Ovary (tissue), 9 donors: ENCODE data around the gene ARHGEF39. TPM values are rescaled to one million over a fixed set of nuclear protein-coding genes. Genes with fewer than 3 reads are reported as not detected.

Experiments used
- DNase-seq, 5 donors: peaks; one replicate each; pipeline ENCODE4 v3.0.0-alpha.2; 2019 to 2020
- H3K27ac ChIP-seq, 2 donors: fragments of 200-600 bp; one replicate each; pipeline versions ENCODE4 v1.5.1 to v1.8.0; 2019 to 2022
- H3K27me3 ChIP-seq: fragments of 200-600 bp; one replicate; pipeline ENCODE4 v1.8.0; 2022
- H3K36me3 ChIP-seq: fragments of 200-600 bp; sonication (generic); one replicate; pipeline ENCODE4 v1.5.1; 2019
- H3K4me1 ChIP-seq: one replicate; pipeline ENCODE4 v1.8.1; 2013; ENCODE audit warnings: mild to moderate bottlenecking, moderate library complexity; ENCODE audit not compliant: insufficient read depth
- H3K4me3 ChIP-seq: fragments of 200-600 bp; sonication (generic); one replicate; pipeline ENCODE4 v1.5.1; 2017
- H3K9me3 ChIP-seq, 2 donors: fragments of 200-600 bp in 1 of 2; sonication (generic) in 1 of 2; one replicate each; pipeline versions ENCODE4 v1.5.1 to v1.8.1; 2013 to 2019; ENCODE audit warnings: mild to moderate bottlenecking in 1 of 2, moderate library complexity in 1 of 2
- EP300 ChIP-seq: sonication (generic); formaldehyde crosslinking; IDR thresholded peaks from one replicate; pipeline ENCODE4 v1.6.1; 2017; ENCODE audit warnings: antibody characterized with exemption
- POLR2A ChIP-seq: fragments of 450-650 bp; IDR thresholded peaks from one replicate; pipeline ENCODE4 v1.6.1; 2017; ENCODE audit warnings: antibody characterized with exemption, mild to moderate bottlenecking, moderate library complexity
- WGBS, 3 donors: extraction: QIAGEN DNeasy Blood & Tissue Kit in 1 of 3; methylation state at CpG; one replicate each; pipeline versions ENCODE4 v1.1.5 to v1.1.7; 2013 to 2017; 5-methylcytosine and 5-hydroxymethylcytosine counted together
- intact Hi-C, 4 donors: fragments of 100-400 bp; cut with DNase I; formaldehyde crosslinking; loops; one replicate each; pipeline versions ENCODE4 v1.11.0 to v1.15.1; 2022 to 2023
- polyA plus RNA-seq, 2 donors: library from polyadenylated mRNA; stranded (reverse); fragments of 200-250 nt in 1 of 2; fragments of 350-450 nt in 1 of 2; fragmentation: Illumina TruSeq in 1 of 2; extraction: RNeasy Lipid Tissue Mini Kit (QIAGEN cat#74804) in 1 of 2; gene quantifications; one replicate each; pipeline ENCODE4 v1.2.3, GENCODE V29; 2013 to 2014
- total RNA-seq, 7 donors: library from RNA; depleted of rRNA in 2 of 7; stranded (reverse); fragments of >200 nt in 2 of 7; fragmentation: NEBNext Ultra II Directional in 3 of 7; extraction: Animal tissue kit (Norgen Biotek cat#: 25700) in 3 of 7; gene quantifications; one replicate each; pipeline versions ENCODE4 v1.1.0 to v1.2.4, GENCODE V29; 2016 to 2023
- TF ChIP-seq, protein P1 (sequence below), 3 donors: fragments of 450-650 bp in 2 of 3; fragments of 200-600 bp in 1 of 3; IDR thresholded peaks; one replicate each; pipeline versions ENCODE4 v1.5.1 to v1.8.0; 2016 to 2022; ENCODE audit warnings: antibody characterized with exemption in 3 of 3, mild to moderate bottlenecking in 1 of 3
- donor health status: DM: no; HTN: no; CAD: no; lungs with moderate emphysema.
- donor health status: DM: no; HTN: no; CAD: no.
- donor health status: Bipolar disorder and iron deficiency.
- donor health status: DM: yes; HTN: yes; CAD: no.
- donor health status: DM: no; HTN: no; CAD: no.
- donor health status: DM: yes; HTN: yes; CAD: no.

The ARHGEF39 gene
- total and polyA plus RNA-seq, 9 donors, result 0.17 to 1.4 (median 0.52) TPM

GRCh38 chr9:35712762-35713400, 47.9 kb upstream of the ARHGEF39 start:
- no peak for TF ChIP-seq EP300
- no peak for TF ChIP-seq POLR2A
- TF ChIP-seq, protein P1, sequence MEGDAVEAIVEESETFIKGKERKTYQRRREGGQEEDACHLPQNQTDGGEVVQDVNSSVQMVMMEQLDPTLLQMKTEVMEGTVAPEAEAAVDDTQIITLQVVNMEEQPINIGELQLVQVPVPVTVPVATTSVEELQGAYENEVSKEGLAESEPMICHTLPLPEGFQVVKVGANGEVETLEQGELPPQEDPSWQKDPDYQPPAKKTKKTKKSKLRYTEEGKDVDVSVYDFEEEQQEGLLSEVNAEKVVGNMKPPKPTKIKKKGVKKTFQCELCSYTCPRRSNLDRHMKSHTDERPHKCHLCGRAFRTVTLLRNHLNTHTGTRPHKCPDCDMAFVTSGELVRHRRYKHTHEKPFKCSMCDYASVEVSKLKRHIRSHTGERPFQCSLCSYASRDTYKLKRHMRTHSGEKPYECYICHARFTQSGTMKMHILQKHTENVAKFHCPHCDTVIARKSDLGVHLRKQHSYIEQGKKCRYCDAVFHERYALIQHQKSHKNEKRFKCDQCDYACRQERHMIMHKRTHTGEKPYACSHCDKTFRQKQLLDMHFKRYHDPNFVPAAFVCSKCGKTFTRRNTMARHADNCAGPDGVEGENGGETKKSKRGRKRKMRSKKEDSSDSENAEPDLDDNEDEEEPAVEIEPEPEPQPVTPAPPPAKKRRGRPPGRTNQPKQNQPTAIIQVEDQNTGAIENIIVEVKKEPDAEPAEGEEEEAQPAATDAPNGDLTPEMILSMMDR (IDR thresholded peaks at IDR 0.05), result no peak
- Histone ChIP-seq H3K4me1 (no peaks in the 10 kb centered on the region), H3K27me3 (no peaks in the 10 kb centered on the region), H3K4me3 (no peak overlapping the region), H3K9me3 (no peaks in the 10 kb centered on the region), H3K36me3 (no peaks in the 10 kb centered on the region), H3K27ac (no peak overlapping the region)
- WGBS, 3 donors, result 87 to 89% (median 88%) methylated on average over 11 of the region's 11 CpGs
- intact Hi-C loops, result no loop called here
- no peak for DNase-seq

GRCh38 chr9:35711501-35712428, 46.8 kb upstream of the ARHGEF39 start:
- no peak for DNase-seq
- Histone ChIP-seq H3K4me3 (no peak overlapping the region), H3K27ac (no peak overlapping the region), H3K9me3 (no peaks in the 10 kb centered on the region), H3K4me1 (no peaks in the 10 kb centered on the region), H3K27me3 (no peaks in the 10 kb centered on the region), H3K36me3 (no peaks in the 10 kb centered on the region)
- TF ChIP-seq EP300 (no peak), POLR2A (no peak)
- TF ChIP-seq, protein P1 (IDR thresholded peaks at IDR 0.05), result no peak
- 82 to 89% (median 86%) methylated on average over 21 of the region's 21 CpGs for WGBS, 3 donors
- intact Hi-C loops, result no loop called here

GRCh38 chr9:35710818-35711500, 46.0 kb upstream of the ARHGEF39 start:
- no peak overlapping the region for H3K27ac ChIP-seq
- 64 to 82% (median 75%) methylated on average over 7 of the region's 7 CpGs for WGBS, 3 donors
- no peaks in the 10 kb centered on the region for H3K36me3 ChIP-seq
- intact Hi-C loops, result no loop called here
- H3K4me3 ChIP-seq, result no peak overlapping the region
- TF ChIP-seq POLR2A (no peak), EP300 (no peak)
- TF ChIP-seq, protein P1 (IDR thresholded peaks at IDR 0.05), result no peak
- H3K27me3 ChIP-seq, result no peaks in the 10 kb centered on the region
- no peaks in the 10 kb centered on the region for H3K4me1 ChIP-seq
- no peaks in the 10 kb centered on the region for H3K9me3 ChIP-seq
- DNase-seq, result no peak

GRCh38 chr9:35708146-35708545, 43.2 kb upstream of the ARHGEF39 start:
- intact Hi-C loops, result no loop called here
- Histone ChIP-seq H3K9me3 (no peaks in the 10 kb centered on the region), H3K27ac (no peak overlapping the region), H3K4me1 (no peaks in the 10 kb centered on the region), H3K27me3 (no peaks in the 10 kb centered on the region), H3K4me3 (no peak overlapping the region), H3K36me3 (no peaks in the 10 kb centered on the region)
- TF ChIP-seq POLR2A (no peak), EP300 (no peak)
- TF ChIP-seq, protein P1 (IDR thresholded peaks at IDR 0.05), result no peak
- no peak for DNase-seq
- 86 to 93% (median 87%) methylated on average over 4 of the region's 4 CpGs for WGBS, 3 donors
